GM12878 (cell line): ENCODE data around the gene ZNF763. TPM values are rescaled to one million over a fixed set of nuclear protein-coding genes. Genes with fewer than 3 reads are reported as not detected.

ENCODE experiments used
- ASH2L ChIP-seq: fragments of 300-600, 200-600 bp; sonication (generic); IDR thresholded peaks from 2 replicates; pipeline ENCODE4 v1.6.1; 2017; ENCODE audit warnings: low read depth, mild to moderate bottlenecking, borderline replicate concordance
- CBFB ChIP-seq: IDR thresholded peaks from 2 replicates; pipeline ENCODE4 v1.6.1; 2016; ENCODE audit warnings: antibody characterized with exemption, low read depth
- CBX5 ChIP-seq: sonication (generic); IDR thresholded peaks from 2 replicates; pipeline ENCODE4 v1.6.1; 2016; ENCODE audit warnings: low read depth, moderate library complexity, mild to moderate bottlenecking, inconsistent platforms
- CHD2 ChIP-seq: IDR thresholded peaks from 2 replicates; pipeline ENCODE4 v1.6.1; 2011; ENCODE audit warnings: low read depth, low read length, improper control_type of control experiment, borderline replicate concordance
- DPF2 ChIP-seq: fragments of 450-650 bp; IDR thresholded peaks from 2 replicates; pipeline ENCODE4 v1.6.1; 2017; ENCODE audit warnings: mild to moderate bottlenecking
- E2F8 ChIP-seq: fragments of 450-650 bp; IDR thresholded peaks from 2 replicates; pipeline ENCODE4 v1.6.1; 2018; ENCODE audit warnings: mild to moderate bottlenecking, low read depth, moderate library complexity; ENCODE audit not compliant: partially characterized antibody
- FOS ChIP-seq: IDR thresholded peaks from 3 replicates; pipeline ENCODE4 v1.6.1; 2011; ENCODE audit warnings: borderline replicate concordance; ENCODE audit not compliant: insufficient read length; ENCODE audit errors: extremely low read depth
- FOXM1 ChIP-seq: IDR thresholded peaks from 2 replicates; pipeline ENCODE4 v1.6.1; 2012; ENCODE audit warnings: low read depth, mild to moderate bottlenecking, inconsistent platforms, low read length, moderate library complexity
- HDGF ChIP-seq: fragments of 450-650 bp; IDR thresholded peaks from 2 replicates; pipeline ENCODE4 v1.6.1; 2016; ENCODE audit warnings: antibody characterized with exemption
- IRF3 ChIP-seq: fragments of 450-650 bp; IDR thresholded peaks from 2 replicates; pipeline ENCODE4 v1.6.1; 2014; ENCODE audit warnings: mild to moderate bottlenecking
- MAX ChIP-seq: IDR thresholded peaks from 2 replicates; pipeline ENCODE4 v1.6.1; 2012; ENCODE audit warnings: low read depth, low read length, improper control_type of control experiment
- NR2C2 ChIP-seq: IDR thresholded peaks from 2 replicates; pipeline ENCODE4 v1.6.1; 2011; ENCODE audit warnings: borderline replicate concordance, low read depth; ENCODE audit not compliant: control insufficient read depth, insufficient read length
- POLR2A ChIP-seq: IDR thresholded peaks from 2 replicates; pipeline ENCODE4 v1.6.1; 2011; ENCODE audit warnings: low read depth, mild to moderate bottlenecking, low read length
- POLR2AphosphoS2 ChIP-seq: IDR thresholded peaks from 2 replicates; pipeline ENCODE4 v1.6.1; 2011; ENCODE audit warnings: low read depth, mild to moderate bottlenecking, low read length, improper control_type of control experiment, moderate library complexity
- TAF1 ChIP-seq: IDR thresholded peaks from 2 replicates; pipeline ENCODE4 v1.6.1; 2011; ENCODE audit warnings: mild to moderate bottlenecking, low read depth, low read length, borderline replicate concordance
- polyA plus RNA-seq, 11 experiments: library from polyadenylated mRNA; depleted of rRNA in 4 of 11; unstranded in 6 of 11; stranded (reverse) in 5 of 11; fragments of >200 nt; fragmentation: Nextera tagmentation in 4 of 11; fragmentation: Illumina TruSeq in 1 of 11; extraction: Ambion mirVana in 4 of 11; extraction: Trizol in 1 of 11; gene quantifications; 1 replicate in 1 of 11; 2 replicates in 10 of 11; pipeline versions ENCODE4 v1.2.1 to v1.2.3, GENCODE V29; 2011 to 2016; ENCODE audit warnings: inconsistent platforms in 2 of 11, missing spikeins in 2 of 11, low read depth in 1 of 11
- total RNA-seq, 4 experiments: library from RNA; depleted of rRNA in 3 of 4; stranded (reverse); fragments of >200 nt in 3 of 4; fragmentation: Illumina TruSeq in 1 of 4; extraction: Trizol in 1 of 4; gene quantifications; 2 replicates each; pipeline versions ENCODE4 v1.2.1 to v1.2.3, GENCODE V29; 2013 to 2021

The ZNF763 gene
- total and polyA plus RNA-seq, 10 of the 15 experiments (the other 5 are each of a cell fraction or from before 2014, with no cell fraction given) = 0.62 to 1.8 (median 1.1) TPM

DNA sequence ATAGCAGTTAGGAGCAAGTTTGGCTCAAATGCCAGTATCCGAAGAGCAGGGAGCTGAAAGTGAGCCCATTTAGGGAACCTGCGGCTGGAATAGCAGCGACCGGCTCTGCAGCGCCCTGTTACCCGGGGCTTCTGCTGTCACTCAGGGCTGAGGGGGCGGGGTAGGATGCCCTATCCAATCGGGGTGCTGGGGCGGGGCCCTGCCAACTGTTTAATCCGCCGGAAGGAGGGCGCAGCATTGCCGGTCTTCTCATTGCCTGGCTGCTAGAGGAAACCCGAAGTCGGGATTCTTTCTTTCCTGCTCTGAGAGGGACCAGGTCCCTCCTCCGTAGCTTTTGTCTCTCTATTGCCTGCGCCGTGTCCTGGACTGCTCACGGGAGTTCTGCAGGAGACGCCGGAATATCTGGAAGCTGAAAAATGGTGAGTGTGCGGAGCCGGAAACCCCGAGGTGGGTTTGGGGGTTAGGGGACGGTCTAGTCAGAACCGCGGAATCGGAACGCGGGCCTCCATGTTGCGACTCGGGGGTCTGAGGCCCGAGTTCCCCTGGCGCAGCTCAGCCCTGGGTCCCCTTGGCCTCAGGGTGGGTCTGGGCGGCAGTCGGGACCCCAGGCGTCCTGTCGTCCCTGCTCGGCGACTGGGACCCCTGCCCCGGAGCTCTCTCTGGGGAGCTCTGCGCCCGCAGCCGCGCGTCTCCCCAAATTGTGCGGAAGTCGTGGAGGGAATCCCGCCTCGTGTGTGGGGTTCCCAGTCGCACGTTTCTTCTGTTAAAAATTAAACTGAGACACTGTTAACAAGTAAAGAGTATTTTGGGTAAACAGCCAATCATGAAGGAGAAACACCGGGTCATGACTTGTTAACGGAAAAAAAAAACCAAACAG, 22.8 kb downstream of the ZNF763 start (continued):
- no peak; the same call in 1 of the 2 replicates for TF ChIP-seq IRF3
- TF ChIP-seq CBFB = peak; percentile 50; the same call in 1 of the 2 replicates
- TF ChIP-seq TAF1 = peak; percentile 90
- peak; percentile 81 for TF ChIP-seq POLR2A
- no peak for TF ChIP-seq FOXM1
- no peak for TF ChIP-seq FOS
- 0 out of 2 replicates have a peak, but pooled peaks have one; percentile 53 for TF ChIP-seq CHD2
- no peak for TF ChIP-seq NR2C2
- TF ChIP-seq HDGF = no peak
- no peak for TF ChIP-seq POLR2AphosphoS2
- peak; percentile 17; the same call in 1 of the 2 replicates for TF ChIP-seq DPF2
- no peak; the same call in 1 of the 2 replicates for TF ChIP-seq MAX
- TF ChIP-seq CBX5 = peak; percentile 47; the same call in 1 of the 2 replicates
- peak; percentile 31 for TF ChIP-seq E2F8
- TF ChIP-seq ASH2L = no peak
